GM21619 (cell line): Measurements from ENCODE around the gene DIDO1.

ENCODE experiments used
- ATAC-seq: cut with Tn5 transposase; IDR thresholded peaks from one replicate; pipeline ENCODE4 v1.9.1; 2021; ENCODE audit not compliant: unreplicated experiment

The DIDO1 gene

GRCh38 chr20:62926229-62927127 is at the start of gene DIDO1:
DIDO1 (minus strand) TSS chr20:62926505.
- ATAC-seq, result peak; percentile 66

DNA sequence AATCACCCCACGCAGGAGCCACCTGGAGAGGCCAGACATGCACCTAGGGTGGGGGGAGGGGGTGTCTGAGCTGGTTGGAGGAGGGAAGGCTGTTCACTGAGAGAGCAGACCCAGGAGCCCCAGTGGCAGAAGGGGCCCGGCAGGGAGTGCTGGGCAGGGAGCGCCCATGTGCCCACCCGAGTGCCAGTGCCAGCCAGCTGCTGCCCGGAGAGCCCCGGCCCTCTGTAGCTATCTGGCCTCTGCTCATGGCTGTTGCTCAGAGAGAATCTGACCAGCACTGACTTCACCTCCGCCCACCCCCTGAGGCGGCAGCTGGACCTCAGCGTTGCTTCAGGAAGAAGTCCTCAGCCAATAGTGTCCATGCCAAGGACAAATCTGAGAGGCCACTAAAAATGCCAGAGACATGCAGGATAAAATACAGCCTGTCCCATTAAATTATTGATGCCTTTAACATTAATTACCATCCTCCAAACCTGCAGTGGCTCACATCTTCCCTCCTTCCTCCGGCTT is 49.0 kb upstream of the DIDO1 start:
- ATAC-seq, result no peak

DNA sequence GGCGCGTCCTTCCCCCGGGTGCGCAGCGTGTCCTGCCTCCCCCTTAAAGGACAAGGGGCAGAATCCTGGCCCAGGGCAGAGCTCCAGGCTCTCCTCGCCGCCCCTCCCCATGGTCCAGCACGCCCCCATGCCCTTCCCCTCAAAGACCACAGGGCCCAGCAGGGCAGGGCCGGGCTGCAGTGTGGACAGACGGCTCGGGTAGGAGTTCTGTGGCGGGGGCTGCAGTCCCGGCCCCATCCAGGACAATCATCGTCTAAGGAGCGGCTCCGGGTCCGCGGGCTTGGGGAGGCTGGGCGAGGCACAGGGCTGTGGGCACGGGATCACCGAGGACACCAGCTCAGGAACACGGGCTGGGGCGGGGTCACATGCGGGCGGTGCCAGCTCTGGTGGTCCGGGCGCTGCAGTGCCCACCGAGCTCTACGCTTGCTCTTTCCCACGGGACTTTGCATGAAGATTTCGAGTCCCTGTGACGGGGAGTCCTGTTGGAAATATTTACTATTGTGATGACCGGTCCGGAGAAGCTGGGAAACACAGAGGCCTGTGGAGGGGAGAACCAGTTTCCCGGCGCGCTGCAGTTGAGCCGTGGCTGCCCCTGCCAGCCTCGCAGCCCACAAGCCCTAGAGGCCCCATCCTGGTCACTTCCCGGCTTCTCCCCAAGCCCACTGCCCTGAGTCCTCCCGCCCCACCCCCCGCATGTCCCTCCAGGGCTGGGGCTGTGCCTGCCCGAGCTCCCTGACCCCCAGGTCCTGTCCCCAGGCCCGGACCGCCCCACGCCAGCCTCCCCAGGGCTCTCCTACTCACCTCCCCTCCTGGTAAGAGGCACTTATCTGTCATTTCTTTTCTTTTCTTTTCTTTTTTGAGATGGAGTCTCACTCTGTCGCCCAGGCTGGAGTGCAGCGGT is 46.8 kb upstream of the DIDO1 start:
- ATAC-seq, result no peak

GRCh38 chr20:62971950-62972844 is 45.9 kb upstream of the DIDO1 start:
- peak; percentile 55 for ATAC-seq

DNA sequence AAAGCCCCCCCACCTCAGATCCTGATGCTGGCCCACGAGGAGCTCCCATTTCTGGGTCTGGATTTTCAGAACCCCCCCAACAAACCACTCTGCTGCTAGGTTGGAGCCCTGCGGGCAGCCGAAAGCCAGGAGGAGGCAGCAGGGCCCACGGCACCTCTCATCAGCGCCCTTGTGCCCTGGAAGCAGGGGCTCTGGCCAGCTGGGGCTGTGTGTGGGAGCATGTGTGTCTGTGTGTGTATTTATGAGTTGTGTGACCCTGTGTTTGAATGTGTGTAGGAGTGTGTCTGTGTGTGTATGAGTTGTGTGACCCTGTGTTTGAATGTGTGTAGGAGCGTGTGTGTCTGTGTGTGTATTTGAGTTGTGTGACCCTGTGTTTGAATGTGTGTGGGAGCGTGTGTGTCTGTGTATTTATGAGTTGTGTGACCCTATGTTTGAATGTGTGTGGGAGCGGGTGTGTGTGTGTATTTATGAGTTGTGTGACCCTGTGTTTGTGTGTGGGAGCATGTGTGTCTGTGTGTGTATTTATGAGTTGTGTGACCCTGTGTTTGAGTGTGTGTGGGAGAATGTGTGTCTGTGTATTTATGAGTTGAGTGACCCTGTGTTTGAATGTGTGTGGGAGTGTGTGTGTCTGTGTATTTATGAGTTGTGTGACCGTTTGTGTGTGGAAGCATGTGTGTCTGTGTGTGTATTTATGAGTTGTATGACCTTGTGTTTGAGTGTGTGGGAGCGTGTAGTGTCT is 45.1 kb upstream of the DIDO1 start:
- no peak for ATAC-seq

DNA sequence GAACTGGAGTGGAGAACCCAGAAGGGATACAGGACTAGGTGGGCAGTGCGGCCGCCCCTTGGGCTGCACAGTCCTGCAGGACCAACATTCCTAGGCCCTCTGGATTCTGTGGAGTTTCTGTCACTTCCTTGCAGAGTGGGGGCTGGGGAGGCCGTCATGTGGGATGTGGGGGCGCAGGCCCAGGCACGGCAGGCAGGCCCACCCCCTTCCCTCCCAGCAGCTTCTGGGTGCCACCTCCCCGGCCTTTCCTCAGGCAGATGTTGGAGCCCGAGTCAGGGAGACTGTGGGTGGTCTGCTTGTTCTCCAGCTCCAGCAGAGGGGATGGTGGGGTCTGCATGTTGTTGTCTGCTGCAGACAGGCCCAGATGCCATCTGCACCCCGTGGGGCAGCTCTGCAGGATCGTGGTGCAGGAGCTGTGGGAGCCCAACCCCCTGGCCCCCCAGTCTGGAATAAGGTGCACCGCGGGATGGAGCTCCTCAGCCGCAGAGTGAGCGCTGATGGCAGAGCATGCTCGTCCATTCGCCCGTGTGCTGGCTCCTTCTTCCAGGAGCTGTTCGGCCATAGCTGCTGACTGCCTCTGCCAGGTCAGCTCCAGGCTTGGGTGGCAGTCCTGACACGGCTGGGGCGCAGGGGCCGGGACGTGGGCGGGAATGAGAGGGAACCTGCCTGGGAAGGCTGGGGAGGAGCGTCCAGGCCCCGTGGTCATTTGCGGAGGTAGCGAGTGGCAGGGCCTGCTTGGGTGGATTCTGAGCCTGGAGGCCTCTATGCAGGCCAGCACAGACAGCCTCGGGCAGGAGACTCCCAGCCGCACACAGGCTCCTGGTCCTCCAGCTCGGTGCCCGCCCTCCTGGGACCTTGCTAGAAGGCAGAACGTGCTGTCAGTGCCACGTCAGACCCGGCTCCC is 44.3 kb upstream of the DIDO1 start:
- no peak for ATAC-seq

GRCh38 chr20:62969939-62970306 is 43.6 kb upstream of the DIDO1 start:
- no peak for ATAC-seq

DNA sequence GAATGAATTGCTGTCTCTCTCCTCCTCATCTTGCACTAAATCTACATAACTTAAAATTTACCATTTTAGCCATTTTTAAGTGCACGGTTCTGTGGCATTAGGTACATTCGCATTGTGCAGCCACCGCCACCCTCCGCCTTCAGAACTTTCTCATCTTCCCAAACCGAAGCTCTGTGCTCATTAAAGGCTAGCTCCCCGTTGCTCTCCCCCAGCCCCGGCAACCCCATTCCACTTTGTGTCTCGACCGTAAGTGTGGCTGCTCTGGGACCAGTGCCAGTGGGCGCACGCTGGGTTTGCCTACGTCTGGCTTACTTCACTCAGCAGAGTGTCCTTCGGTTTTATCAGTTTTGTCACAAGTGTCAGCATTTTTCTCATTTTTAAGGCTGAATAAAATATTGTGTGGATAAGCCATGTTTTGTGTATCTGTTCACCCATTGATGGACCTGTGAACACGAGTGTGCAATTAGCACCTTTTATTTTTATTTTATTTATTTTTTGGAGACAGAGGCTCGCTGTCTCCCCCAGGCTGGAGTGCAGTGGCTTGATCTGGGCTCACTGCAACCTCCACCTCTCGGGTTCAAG is 43.0 kb upstream of the DIDO1 start:
- ATAC-seq, result no peak

GRCh38 chr20:62968378-62969178 is 42.3 kb upstream of the DIDO1 start:
- no peak for ATAC-seq

DNA sequence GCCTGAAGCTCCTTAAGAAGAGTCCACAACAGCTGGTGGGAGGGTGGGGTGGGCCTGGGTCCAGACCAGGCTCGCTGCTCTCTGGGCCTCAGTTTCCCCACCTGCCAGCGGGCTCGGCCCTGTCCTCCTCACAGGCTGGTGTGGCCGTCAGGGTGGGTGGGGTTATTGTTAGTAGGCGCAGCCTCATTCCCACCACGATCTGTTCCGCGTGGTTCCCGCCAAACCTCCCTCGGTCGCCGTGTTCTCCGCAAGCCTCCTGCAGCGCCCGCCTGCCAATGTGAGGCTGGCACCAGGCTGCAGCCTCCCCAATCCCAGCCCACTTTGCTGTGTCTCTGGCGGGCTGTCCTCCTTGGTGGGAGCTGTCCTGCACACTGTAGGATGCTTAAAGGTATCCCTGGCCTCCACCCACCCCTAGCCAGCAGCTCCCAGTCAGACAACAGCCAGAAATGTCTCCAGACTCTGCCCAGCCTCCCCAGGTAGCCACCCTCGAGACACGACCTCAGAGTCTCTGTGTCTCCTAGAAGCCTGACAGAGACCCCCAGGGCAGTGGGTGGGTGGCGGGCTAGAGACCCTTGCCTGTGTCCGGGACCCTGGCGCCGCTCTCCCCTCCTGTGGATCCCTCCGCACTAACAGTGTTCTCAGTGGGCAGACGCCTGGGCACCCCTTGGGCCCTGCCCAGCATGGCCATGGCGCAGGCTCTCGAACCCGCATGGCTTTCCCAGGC is 41.5 kb upstream of the DIDO1 start:
- no peak for ATAC-seq

- ATAC-seq, result no peak
Observed at GRCh38 chr20:62967149-62967501, 40.8 kb upstream of the DIDO1 start.

- no peak for ATAC-seq
Observed at GRCh38 chr20:62966212-62967148, 40.2 kb upstream of the DIDO1 start.

- ATAC-seq, result no peak
Observed at GRCh38 chr20:62965363-62965771, 39.1 kb upstream of the DIDO1 start.

DNA sequence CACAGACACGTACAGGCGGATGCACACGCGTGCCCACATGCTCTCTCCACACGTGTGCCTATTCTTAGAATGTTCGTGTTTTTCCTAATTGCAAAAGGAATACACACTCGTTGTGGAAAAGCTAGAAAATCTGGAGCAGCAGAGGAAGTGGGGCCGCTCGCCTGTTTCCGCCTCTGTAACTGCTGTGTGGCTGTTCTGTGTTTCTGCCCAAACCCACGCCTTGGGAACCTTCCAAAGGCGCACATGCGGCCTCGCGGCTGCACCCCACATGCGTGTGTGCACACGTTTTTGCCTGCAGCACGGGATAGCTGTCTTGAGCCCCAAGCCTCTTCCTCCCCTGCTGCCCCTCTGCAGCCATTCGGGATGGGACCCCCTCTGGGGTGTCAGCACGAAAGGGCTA is 38.4 kb upstream of the DIDO1 start:
- no peak for ATAC-seq

- ATAC-seq, result no peak
Observed at GRCh38 chr20:62963614-62964397, 37.5 kb upstream of the DIDO1 start.
